D721Med (cell line): ENCODE data around the gene CHD9.

ENCODE experiments used
- DNase-seq: peaks from one replicate; pipeline ENCODE4 v3.0.0; 2011; ENCODE audit warnings: low spot score; ENCODE audit not compliant: insufficient read length
- FAIRE-seq: peaks from 2 replicates; lab custom pipeline; 2011; peaks lifted over from hg19 to GRCh38; lab: Jason Lieb, UNC
- TF ChIP-seq, protein P1 (sequence below): IDR thresholded peaks from 2 replicates; pipeline ENCODE4 v1.5.1; 2012; ENCODE audit warnings: mild to moderate bottlenecking, control low read depth; ENCODE audit not compliant: insufficient read depth; ENCODE audit errors: missing control alignments

Gene CHD9

DNA sequence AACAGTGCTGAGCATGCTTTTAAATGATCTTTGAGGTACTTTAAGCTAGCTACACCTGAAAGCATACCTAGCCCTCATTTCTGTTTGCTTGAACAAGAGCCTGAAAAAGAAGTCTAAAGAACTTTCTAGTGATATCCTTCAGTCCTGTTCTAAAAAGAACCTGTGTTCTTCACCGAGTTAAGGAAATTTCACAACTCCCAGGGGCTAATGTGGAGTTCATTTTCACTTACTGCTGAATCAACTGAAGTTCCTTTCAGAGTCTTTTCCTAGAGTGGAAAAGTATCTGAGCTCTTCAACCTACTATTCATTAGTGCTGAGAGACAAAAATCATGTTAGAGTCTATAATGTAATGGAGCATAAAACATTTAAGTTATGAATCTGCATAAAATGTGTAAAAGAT, 66.9 kb downstream of the CHD9 start:
- FAIRE-seq = no peak
- DNase-seq = no peak
- TF ChIP-seq, protein P1, sequence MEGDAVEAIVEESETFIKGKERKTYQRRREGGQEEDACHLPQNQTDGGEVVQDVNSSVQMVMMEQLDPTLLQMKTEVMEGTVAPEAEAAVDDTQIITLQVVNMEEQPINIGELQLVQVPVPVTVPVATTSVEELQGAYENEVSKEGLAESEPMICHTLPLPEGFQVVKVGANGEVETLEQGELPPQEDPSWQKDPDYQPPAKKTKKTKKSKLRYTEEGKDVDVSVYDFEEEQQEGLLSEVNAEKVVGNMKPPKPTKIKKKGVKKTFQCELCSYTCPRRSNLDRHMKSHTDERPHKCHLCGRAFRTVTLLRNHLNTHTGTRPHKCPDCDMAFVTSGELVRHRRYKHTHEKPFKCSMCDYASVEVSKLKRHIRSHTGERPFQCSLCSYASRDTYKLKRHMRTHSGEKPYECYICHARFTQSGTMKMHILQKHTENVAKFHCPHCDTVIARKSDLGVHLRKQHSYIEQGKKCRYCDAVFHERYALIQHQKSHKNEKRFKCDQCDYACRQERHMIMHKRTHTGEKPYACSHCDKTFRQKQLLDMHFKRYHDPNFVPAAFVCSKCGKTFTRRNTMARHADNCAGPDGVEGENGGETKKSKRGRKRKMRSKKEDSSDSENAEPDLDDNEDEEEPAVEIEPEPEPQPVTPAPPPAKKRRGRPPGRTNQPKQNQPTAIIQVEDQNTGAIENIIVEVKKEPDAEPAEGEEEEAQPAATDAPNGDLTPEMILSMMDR = no peak

- TF ChIP-seq, protein P1 = no peak
These were observed 69.0 kb downstream of the CHD9 start for GRCh38 chr16:53123747-53124146.

DNA sequence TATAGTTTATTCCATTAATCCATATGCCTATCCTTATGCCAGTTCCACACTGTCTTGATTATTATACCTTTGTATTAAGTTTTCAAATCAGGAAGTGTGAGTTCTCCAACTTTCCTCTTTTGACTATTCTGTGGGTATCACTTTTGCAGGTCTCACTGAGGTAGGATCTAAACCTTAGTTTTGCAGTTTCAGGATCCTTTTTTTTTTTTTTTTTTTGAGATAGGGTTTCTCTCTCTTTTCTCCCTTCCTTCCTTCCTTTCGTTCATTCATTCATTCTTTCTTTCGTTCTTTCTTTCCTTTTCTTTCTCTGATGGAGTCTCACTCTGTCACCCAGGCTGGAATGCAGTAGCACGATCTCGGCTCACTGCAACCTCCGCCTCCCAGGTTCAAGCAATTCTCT, 71.6 kb downstream of the CHD9 start:
- TF ChIP-seq, protein P1 = no peak
- FAIRE-seq = no peak

More at GRCh38 chr16:53123747-53124146, 69.0 kb downstream of the CHD9 start:
- DNase-seq = no peak
- no peak for FAIRE-seq

GRCh38 chr16:53129281-53130158, 74.7 kb downstream of the CHD9 start:
- FAIRE-seq = no peak
- DNase-seq = no peak
- TF ChIP-seq, protein P1 = no peak

More for the DNA sequence above, 71.6 kb downstream of the CHD9 start:
- no peak for DNase-seq

GRCh38 chr16:53130159-53131049, 75.6 kb downstream of the CHD9 start:
- FAIRE-seq (no peak), DNase-seq (peak; percentile 67)
- TF ChIP-seq, protein P1 = peak; percentile 41

- DNase-seq (no peak), FAIRE-seq (no peak)
- TF ChIP-seq, protein P1 = no peak
These were observed 76.2 kb downstream of the CHD9 start for GRCh38 chr16:53131050-53131362.
